GM18868 (cell line): ENCODE data around the gene USH1C.

Source experiments
- ATAC-seq: cut with Tn5 transposase; IDR thresholded peaks from one replicate; pipeline ENCODE4 v1.9.1; 2021; ENCODE audit warnings: mild to moderate bottlenecking, moderate library complexity; ENCODE audit not compliant: unreplicated experiment

The USH1C gene

GRCh38 chr11:17478070-17478469 lies 66.1 kb downstream of the USH1C start:
- ATAC-seq, result no peak

- ATAC-seq, result no peak
Measured at GRCh38 chr11:17477361-17477760, 66.9 kb downstream of the USH1C start.

- no peak for ATAC-seq
Measured at GRCh38 chr11:17477084-17477333, 67.2 kb downstream of the USH1C start.

GRCh38 chr11:17476317-17477083 lies 67.7 kb downstream of the USH1C start, which contains the start of gene ABCC8:
ABCC8 (minus strand) TSS chr11:17476845; CDS start chr11:17476776, 69 bp downstream.
- no peak for ATAC-seq

GRCh38 chr11:17475666-17476316 lies 68.4 kb downstream of the USH1C start:
- no peak for ATAC-seq

GRCh38 chr11:17473071-17473744 lies 71.0 kb downstream of the USH1C start:
- ATAC-seq, result no peak

GRCh38 chr11:17472467-17472866 lies 71.7 kb downstream of the USH1C start:
- no peak for ATAC-seq

GRCh38 chr11:17471501-17471900 lies 72.7 kb downstream of the USH1C start:
- no peak for ATAC-seq

- no peak for ATAC-seq
Measured at GRCh38 chr11:17469998-17470397, 74.2 kb downstream of the USH1C start.

GRCh38 chr11:17468122-17468521 lies 76.1 kb downstream of the USH1C start:
- no peak for ATAC-seq

- ATAC-seq, result no peak
Measured at GRCh38 chr11:17463546-17464174, 80.6 kb downstream of the USH1C start.

GRCh38 chr11:17462940-17463339 lies 81.3 kb downstream of the USH1C start:
- ATAC-seq, result no peak

GRCh38 chr11:17460406-17460805 lies 83.8 kb downstream of the USH1C start:
- no peak for ATAC-seq

GRCh38 chr11:17459236-17459896 lies 84.8 kb downstream of the USH1C start:
- ATAC-seq, result no peak

GRCh38 chr11:17458268-17458667 lies 85.9 kb downstream of the USH1C start:
- ATAC-seq, result no peak

- no peak for ATAC-seq
Measured at GRCh38 chr11:17457396-17458173, 86.6 kb downstream of the USH1C start.

GRCh38 chr11:17452668-17453067 lies 91.5 kb downstream of the USH1C start:
- ATAC-seq, result no peak

- ATAC-seq, result no peak
Measured at GRCh38 chr11:17449158-17449557, 95.1 kb downstream of the USH1C start.

- ATAC-seq, result no peak
Measured at GRCh38 chr11:17446482-17446881, 97.7 kb downstream of the USH1C start.

GRCh38 chr11:17445240-17445795 lies 98.9 kb downstream of the USH1C start:
- no peak for ATAC-seq
